Rectal smooth muscle tissue (tissue), 1 donor: ENCODE results near the gene TCOF1.
A peak's percentile ranks its signal among the peaks of the same experiment; 100 is the strongest.

Source experiments
- H3K27ac ChIP-seq: one replicate; pipeline ENCODE4 v1.7.0; 2013; ENCODE audit warnings: low read depth, low read length, inconsistent platforms
- H3K27me3 ChIP-seq: one replicate; pipeline ENCODE4 v1.7.0; 2013; ENCODE audit warnings: low read length; ENCODE audit not compliant: control insufficient read depth, insufficient read depth
- H3K36me3 ChIP-seq: one replicate; pipeline ENCODE4 v1.7.0; 2013; ENCODE audit warnings: low read length; ENCODE audit not compliant: control insufficient read depth, insufficient read depth
- H3K4me1 ChIP-seq: one replicate; pipeline ENCODE4 v1.7.0; 2013; ENCODE audit warnings: low read length; ENCODE audit not compliant: control insufficient read depth, insufficient read depth
- H3K4me3 ChIP-seq: one replicate; pipeline ENCODE4 v1.7.0; 2013; ENCODE audit warnings: low read length
- H3K9ac ChIP-seq: one replicate; pipeline ENCODE4 v1.7.0; 2013; ENCODE audit warnings: low read length

The TCOF1 gene, protein sequence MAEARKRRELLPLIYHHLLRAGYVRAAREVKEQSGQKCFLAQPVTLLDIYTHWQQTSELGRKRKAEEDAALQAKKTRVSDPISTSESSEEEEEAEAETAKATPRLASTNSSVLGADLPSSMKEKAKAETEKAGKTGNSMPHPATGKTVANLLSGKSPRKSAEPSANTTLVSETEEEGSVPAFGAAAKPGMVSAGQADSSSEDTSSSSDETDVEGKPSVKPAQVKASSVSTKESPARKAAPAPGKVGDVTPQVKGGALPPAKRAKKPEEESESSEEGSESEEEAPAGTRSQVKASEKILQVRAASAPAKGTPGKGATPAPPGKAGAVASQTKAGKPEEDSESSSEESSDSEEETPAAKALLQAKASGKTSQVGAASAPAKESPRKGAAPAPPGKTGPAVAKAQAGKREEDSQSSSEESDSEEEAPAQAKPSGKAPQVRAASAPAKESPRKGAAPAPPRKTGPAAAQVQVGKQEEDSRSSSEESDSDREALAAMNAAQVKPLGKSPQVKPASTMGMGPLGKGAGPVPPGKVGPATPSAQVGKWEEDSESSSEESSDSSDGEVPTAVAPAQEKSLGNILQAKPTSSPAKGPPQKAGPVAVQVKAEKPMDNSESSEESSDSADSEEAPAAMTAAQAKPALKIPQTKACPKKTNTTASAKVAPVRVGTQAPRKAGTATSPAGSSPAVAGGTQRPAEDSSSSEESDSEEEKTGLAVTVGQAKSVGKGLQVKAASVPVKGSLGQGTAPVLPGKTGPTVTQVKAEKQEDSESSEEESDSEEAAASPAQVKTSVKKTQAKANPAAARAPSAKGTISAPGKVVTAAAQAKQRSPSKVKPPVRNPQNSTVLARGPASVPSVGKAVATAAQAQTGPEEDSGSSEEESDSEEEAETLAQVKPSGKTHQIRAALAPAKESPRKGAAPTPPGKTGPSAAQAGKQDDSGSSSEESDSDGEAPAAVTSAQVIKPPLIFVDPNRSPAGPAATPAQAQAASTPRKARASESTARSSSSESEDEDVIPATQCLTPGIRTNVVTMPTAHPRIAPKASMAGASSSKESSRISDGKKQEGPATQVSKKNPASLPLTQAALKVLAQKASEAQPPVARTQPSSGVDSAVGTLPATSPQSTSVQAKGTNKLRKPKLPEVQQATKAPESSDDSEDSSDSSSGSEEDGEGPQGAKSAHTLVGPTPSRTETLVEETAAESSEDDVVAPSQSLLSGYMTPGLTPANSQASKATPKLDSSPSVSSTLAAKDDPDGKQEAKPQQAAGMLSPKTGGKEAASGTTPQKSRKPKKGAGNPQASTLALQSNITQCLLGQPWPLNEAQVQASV (N-terminal part only)

DNA sequence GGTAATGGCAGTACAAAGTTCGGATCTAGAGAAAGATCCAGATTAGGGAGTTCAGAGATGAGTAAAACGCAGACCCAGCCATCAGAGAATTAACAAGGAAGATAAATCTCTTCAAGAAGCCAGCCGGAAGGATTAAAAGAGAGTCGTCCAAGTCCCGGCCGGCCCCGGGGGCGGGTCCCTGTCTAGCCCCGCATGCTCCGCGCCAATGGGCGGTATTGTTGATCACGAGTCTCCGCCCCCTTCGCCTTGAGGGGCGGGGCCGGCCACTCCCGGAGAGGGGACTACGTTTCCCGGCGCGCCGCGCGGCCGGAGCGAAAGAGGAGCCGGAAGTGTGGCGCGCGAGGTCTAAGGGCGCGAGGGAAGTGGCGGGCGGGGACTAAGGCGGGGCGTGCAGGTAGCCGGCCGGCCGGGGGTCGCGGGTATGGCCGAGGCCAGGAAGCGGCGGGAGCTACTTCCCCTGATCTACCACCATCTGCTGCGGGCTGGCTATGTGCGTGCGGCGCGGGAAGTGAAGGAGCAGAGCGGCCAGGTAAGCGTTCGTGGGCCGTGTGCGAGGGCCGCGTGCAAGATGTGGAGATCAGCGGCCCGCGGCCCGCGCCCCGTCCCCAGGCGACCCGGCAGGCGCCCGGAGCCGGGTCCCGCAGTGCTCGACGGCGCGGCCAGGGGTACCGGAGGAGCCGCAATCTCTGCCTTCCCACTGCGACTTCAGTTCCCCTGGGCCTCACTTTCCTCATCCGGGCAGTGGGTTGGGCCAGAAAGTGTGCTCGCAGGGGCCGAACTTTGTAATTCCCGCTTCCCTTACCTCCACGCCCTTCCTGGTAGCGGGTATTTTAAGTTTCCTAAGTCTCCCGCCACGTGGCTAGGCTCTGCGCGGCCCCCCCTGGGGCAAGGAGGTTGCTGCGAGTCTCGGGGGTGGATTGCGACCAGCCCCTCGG is at the start of gene TCOF1:
Gene TCOF1, plus strand, starts transcription at position 372 of the 935 bp plus-strand sequence. Its CDS starts 50 bp downstream, at position 422.
- no peaks in the 10 kb centered on the region for H3K27me3 ChIP-seq
- peaks cover 4% of the 10 kb centered on the region for H3K4me1 ChIP-seq
- no peak within 1 kb of the TSS for H3K9ac ChIP-seq
- H3K36me3 ChIP-seq = peaks cover 8% of the 10 kb centered on the region
- H3K27ac ChIP-seq = peak within 1 kb of the TSS; percentile 8
- peak within 1 kb of the TSS; percentile 87 for H3K4me3 ChIP-seq

GRCh38 chr5:150309101-150309885 is 48.2 kb upstream of the TCOF1 start:
- Histone ChIP-seq H3K36me3 (no peaks in the 10 kb centered on the region), H3K27ac (no peak overlapping the region), H3K27me3 (no peaks in the 10 kb centered on the region), H3K9ac (no peak overlapping the region), H3K4me1 (peaks cover 3% of the 10 kb centered on the region), H3K4me3 (no peak overlapping the region)

- Histone ChIP-seq H3K4me1 (peaks cover 2% of the 10 kb centered on the region), H3K27ac (no peak overlapping the region), H3K4me3 (no peak overlapping the region), H3K36me3 (no peaks in the 10 kb centered on the region), H3K27me3 (no peaks in the 10 kb centered on the region), H3K9ac (no peak overlapping the region)
Observed at GRCh38 chr5:150309886-150310239, 47.6 kb upstream of the TCOF1 start.

DNA sequence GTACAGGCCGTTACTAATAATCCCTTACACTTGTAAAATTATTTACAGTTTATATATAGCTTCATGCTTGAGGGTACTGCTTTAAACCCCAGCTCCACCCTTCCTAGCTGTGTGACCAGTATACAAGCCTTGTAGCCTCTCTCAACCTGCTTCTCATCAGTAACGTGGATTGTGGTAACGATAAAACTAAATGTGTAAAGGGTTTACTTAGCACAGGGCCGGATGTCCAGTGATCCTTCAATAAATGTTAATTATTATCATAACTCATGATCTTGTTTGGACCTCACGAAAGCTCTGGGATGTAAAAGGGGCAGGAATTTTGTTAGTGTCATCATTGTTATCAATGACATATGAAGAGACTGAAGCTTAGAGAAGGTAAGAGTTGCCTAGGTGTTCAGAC is 47.3 kb upstream of the TCOF1 start:
- no peak overlapping the region for H3K9ac ChIP-seq
- H3K27ac ChIP-seq = no peak overlapping the region
- no peaks in the 10 kb centered on the region for H3K36me3 ChIP-seq
- no peaks in the 10 kb centered on the region for H3K27me3 ChIP-seq
- no peak overlapping the region for H3K4me3 ChIP-seq
- no peaks in the 10 kb centered on the region for H3K4me1 ChIP-seq

DNA sequence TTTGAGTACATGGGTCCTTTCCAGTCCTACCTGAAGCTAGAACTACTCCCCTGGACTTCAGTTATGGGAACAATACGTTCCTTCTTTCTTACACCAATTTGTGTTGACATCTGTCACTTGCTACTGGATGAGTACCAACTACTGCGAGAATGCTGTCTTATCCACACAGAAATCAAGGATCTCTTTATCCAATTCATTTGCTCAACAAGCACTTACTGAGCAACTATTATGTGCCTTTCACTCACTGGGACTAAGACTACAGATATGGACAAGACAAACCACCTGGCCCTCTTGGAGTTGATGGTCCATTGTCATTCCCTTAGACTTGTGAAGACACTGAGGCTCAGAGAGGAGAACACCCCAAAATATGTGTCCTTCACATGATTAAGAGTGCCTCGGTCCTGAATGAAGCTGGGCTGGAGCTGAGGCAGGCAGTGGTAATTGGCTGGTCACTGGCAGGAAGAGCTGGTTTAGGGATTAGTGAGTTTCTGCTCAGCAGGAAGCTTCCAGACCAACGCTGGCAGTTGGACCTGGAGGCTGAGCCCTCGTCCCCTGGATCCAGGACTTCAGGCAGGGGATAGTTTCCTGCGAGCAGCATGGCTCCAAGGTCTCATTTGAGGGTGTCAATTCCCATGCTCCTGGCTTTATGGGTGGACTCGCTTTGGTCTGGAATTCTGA is 46.3 kb upstream of the TCOF1 start:
- H3K27ac ChIP-seq = no peak overlapping the region
- H3K9ac ChIP-seq = no peak overlapping the region
- no peaks in the 10 kb centered on the region for H3K4me1 ChIP-seq
- H3K4me3 ChIP-seq = no peak overlapping the region
- H3K27me3 ChIP-seq = no peaks in the 10 kb centered on the region
- no peaks in the 10 kb centered on the region for H3K36me3 ChIP-seq

DNA sequence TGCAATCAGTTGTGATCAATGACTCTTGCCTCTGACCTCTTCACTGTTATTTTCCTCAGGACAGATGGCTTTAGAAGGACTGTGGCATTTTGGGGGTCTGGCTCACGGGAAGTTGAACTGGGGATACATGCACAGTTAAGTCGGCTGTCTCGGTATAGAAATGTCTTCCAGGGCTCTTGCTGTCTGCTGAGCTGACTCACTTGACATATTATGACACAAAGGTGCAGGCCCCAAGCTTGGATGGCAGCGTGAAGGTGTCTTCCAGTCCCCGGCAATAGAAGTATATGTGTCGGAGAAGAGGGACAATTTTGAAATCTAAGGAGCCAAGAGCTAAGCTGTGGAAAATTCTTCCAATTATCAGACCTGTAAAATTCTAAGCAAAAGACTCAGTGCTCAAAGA is 45.0 kb upstream of the TCOF1 start:
- Histone ChIP-seq H3K4me1 (no peaks in the 10 kb centered on the region), H3K27ac (no peak overlapping the region), H3K4me3 (no peak overlapping the region), H3K27me3 (no peaks in the 10 kb centered on the region), H3K36me3 (no peaks in the 10 kb centered on the region), H3K9ac (no peak overlapping the region)

GRCh38 chr5:150313501-150313900 is 44.0 kb upstream of the TCOF1 start:
- Histone ChIP-seq H3K4me3 (no peak overlapping the region), H3K4me1 (no peaks in the 10 kb centered on the region), H3K27ac (no peak overlapping the region), H3K9ac (no peak overlapping the region), H3K36me3 (no peaks in the 10 kb centered on the region), H3K27me3 (no peaks in the 10 kb centered on the region)

GRCh38 chr5:150313921-150314716 is 43.4 kb upstream of the TCOF1 start:
- Histone ChIP-seq H3K27me3 (no peaks in the 10 kb centered on the region), H3K9ac (no peak overlapping the region), H3K36me3 (no peaks in the 10 kb centered on the region), H3K4me1 (no peaks in the 10 kb centered on the region), H3K27ac (no peak overlapping the region), H3K4me3 (no peak overlapping the region)

GRCh38 chr5:150315245-150315644 is 42.3 kb upstream of the TCOF1 start:
- no peaks in the 10 kb centered on the region for H3K4me1 ChIP-seq
- no peak overlapping the region for H3K4me3 ChIP-seq
- no peaks in the 10 kb centered on the region for H3K36me3 ChIP-seq
- H3K27ac ChIP-seq = no peak overlapping the region
- no peaks in the 10 kb centered on the region for H3K27me3 ChIP-seq
- no peak overlapping the region for H3K9ac ChIP-seq

DNA sequence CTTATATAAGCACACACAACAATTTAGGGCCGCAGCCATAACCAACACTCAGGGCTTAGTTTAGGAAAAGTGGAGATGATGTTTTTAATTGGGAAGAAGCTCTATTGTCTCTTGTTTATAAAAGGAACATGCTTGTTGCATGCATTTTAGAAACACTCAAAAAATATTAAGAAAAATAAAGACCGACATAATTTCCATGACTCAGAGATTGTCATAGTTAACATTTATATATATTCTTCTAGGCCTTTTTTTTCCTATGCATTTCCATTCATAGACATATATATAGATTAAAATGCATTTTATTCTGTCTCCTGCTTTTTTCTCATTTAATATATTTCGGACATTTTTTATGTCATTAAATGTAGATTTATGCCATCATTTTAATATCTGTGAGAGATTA is 41.2 kb upstream of the TCOF1 start:
- H3K36me3 ChIP-seq = no peaks in the 10 kb centered on the region
- H3K27me3 ChIP-seq = no peaks in the 10 kb centered on the region
- H3K27ac ChIP-seq = no peak overlapping the region
- H3K4me3 ChIP-seq = no peak overlapping the region
- no peak overlapping the region for H3K9ac ChIP-seq
- H3K4me1 ChIP-seq = peaks cover 3% of the 10 kb centered on the region
